ENCODE data around the gene MEGF11. TPM values are rescaled to one million over a fixed set of nuclear protein-coding genes. Genes with fewer than 3 reads are reported as not detected.
"Not testable (repeated sequence)": the region's sequence is repeated elsewhere in the genome, so short reads cannot be mapped to it uniquely, and the experiment has no call there.

MEGF11 gene
- polyA plus RNA-seq, 3 donors, result not detected

GRCh38 chr15:66246937-66247336 is 6.6 kb downstream of the MEGF11 start:
- DNase-seq, result no peak
- H3K9me3 ChIP-seq (replicated peaks in 1 of 2; ENCODE audit: control insufficient read depth in 1 of 2, insufficient read depth in 1 of 2, low read length in 2 of 2), result no peaks in the 10 kb centered on the region
- peaks cover 40 to 64% (median 51%) of the 10 kb centered on the region in 3 donors for H3K27me3 Mint-ChIP-seq (ENCODE audit: low read depth in 3 of 3)
- no peak overlapping the region for H3K4me2 ChIP-seq (replicated peaks; ENCODE audit: extremely low read depth, low read length, poor library complexity, severe bottlenecking)
- H3K79me2 ChIP-seq (ENCODE audit: insufficient read depth, low read length), result no peaks in the 10 kb centered on the region
- no peak overlapping the region for H3K27ac ChIP-seq (ENCODE audit: low read depth in 1 of 2, low read length in 2 of 2)
- H3K36me3 ChIP-seq (replicated peaks in 1 of 2; ENCODE audit: control insufficient read depth in 1 of 2, insufficient read depth in 2 of 2, low read length in 2 of 2), result no peaks in the 10 kb centered on the region
- no peak overlapping the region for H3K4me3 ChIP-seq (replicated peaks in 1 of 3; ENCODE audit: low read depth in 2 of 3, low read length in 3 of 3)
- no peaks in the 10 kb centered on the region for H3K36me3 Mint-ChIP-seq
- peaks cover 7% of the 10 kb centered on the region for H3K4me1 Mint-ChIP-seq
- no peak for TF ChIP-seq CTCF (IDR thresholded peaks at IDR 0.05)
- H2AFZ ChIP-seq (ENCODE audit: insufficient read depth, low read depth, low read length, poor library complexity, severe bottlenecking), result no peak overlapping the region
- peaks cover 33 to 34% of the 10 kb centered on the region in 2 donors for H3K27me3 ChIP-seq (ENCODE audit: control insufficient read depth in 2 of 2, insufficient read depth in 2 of 2, low read length in 2 of 2)
- intact Hi-C loops (cut with micrococcal nuclease), result no loop called here
- H4K20me1 ChIP-seq (ENCODE audit: insufficient read depth, low read length), result no peaks in the 10 kb centered on the region
- peaks cover 0 to 10% (median 0%) of the 10 kb centered on the region in 7 donors for H3K9me3 Mint-ChIP-seq
- H3K9ac ChIP-seq (ENCODE audit: insufficient read depth, low read length, poor library complexity, severe bottlenecking), result no peak overlapping the region
- H3K27ac Mint-ChIP-seq, result no peak overlapping the region
- peaks cover 3 to 4% of the 10 kb centered on the region in 2 donors for H3K4me1 ChIP-seq (ENCODE audit: control insufficient read depth in 1 of 2, insufficient read depth in 2 of 2, low read length in 2 of 2)
- no CpG with 5 or more reads among the region's 1 CpG for WGBS (ENCODE audit: insufficient coverage)
- no peak overlapping the region for H3K4me3 Mint-ChIP-seq

- DNase-seq; H3K36me3 Mint-ChIP-seq; H3K4me1 ChIP-seq (ENCODE audit: control insufficient read depth in 1 of 2, insufficient read depth in 2 of 2, low read length in 2 of 2); intact Hi-C loops (cut with micrococcal nuclease); H3K9me3 Mint-ChIP-seq; H4K20me1 ChIP-seq (ENCODE audit: insufficient read depth, low read length); H3K79me2 ChIP-seq (ENCODE audit: insufficient read depth, low read length); H3K36me3 ChIP-seq (replicated peaks in 1 of 2; ENCODE audit: control insufficient read depth in 1 of 2, insufficient read depth in 2 of 2, low read length in 2 of 2); H3K4me3 Mint-ChIP-seq; H3K27ac Mint-ChIP-seq; H3K4me3 ChIP-seq (replicated peaks in 1 of 3; ENCODE audit: low read depth in 2 of 3, low read length in 3 of 3); H3K4me1 Mint-ChIP-seq; H2AFZ ChIP-seq (ENCODE audit: insufficient read depth, low read depth, low read length, poor library complexity, severe bottlenecking); H3K27ac ChIP-seq (ENCODE audit: low read depth in 1 of 2, low read length in 2 of 2); H3K4me2 ChIP-seq (replicated peaks; ENCODE audit: extremely low read depth, low read length, poor library complexity, severe bottlenecking); H3K9ac ChIP-seq (ENCODE audit: insufficient read depth, low read length, poor library complexity, severe bottlenecking); H3K9me3 ChIP-seq (replicated peaks in 1 of 2; ENCODE audit: control insufficient read depth in 1 of 2, insufficient read depth in 1 of 2, low read length in 2 of 2): not testable (repeated sequence)
- H3K27me3 Mint-ChIP-seq (ENCODE audit: low read depth in 3 of 3), result peaks cover 29 to 53% (median 40%) of the 10 kb centered on the region in 3 donors
- peaks cover 22 to 23% of the 10 kb centered on the region in 2 donors for H3K27me3 ChIP-seq (ENCODE audit: control insufficient read depth in 2 of 2, insufficient read depth in 2 of 2, low read length in 2 of 2)
- 93% methylated on average over 3 of the region's 5 CpGs for WGBS (ENCODE audit: insufficient coverage)
Observed at GRCh38 chr15:66245832-66246231, 7.7 kb downstream of the MEGF11 start.
